GM19193 (cell line): Measurements from ENCODE around the gene ABCA9.

Source experiments
- POLR2A ChIP-seq: IDR thresholded peaks from 4 replicates; pipeline ENCODE4 v1.6.1; 2011; ENCODE audit not compliant: insufficient read depth, insufficient read length; ENCODE audit errors: extremely low read depth

The ABCA9 gene

DNA sequence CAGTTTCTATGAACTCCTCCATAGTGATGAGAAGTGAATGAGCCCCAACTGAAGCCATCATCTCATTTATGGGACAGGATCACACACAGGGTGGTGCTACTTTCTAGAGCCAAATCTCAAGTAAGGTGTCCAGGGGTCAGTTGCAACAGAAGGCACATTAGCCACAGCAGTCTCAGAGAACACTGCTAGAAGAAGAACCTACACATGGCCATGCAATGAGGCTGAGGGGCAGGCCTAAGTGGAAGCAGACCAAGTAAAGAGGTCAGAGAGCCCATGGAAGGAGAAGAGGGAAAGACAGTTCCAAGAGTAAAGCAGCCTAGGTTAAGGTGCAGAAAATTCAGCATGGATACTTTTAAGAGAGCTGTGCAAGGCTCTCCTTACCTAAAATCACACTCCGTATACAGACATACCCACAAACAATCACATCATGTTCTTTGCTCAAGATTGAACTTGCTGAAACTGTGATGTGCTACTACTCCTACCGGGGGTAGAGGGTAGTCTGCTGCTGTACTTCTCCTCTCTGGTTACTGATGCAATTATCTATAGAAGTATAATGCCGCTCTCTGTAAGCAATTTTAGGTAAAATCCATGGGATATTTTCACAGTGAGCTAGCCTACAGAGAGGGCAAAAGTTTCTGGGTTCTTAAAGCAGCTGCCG lies 107.3 kb downstream of the ABCA9 start:
- no peak for TF ChIP-seq POLR2A

DNA sequence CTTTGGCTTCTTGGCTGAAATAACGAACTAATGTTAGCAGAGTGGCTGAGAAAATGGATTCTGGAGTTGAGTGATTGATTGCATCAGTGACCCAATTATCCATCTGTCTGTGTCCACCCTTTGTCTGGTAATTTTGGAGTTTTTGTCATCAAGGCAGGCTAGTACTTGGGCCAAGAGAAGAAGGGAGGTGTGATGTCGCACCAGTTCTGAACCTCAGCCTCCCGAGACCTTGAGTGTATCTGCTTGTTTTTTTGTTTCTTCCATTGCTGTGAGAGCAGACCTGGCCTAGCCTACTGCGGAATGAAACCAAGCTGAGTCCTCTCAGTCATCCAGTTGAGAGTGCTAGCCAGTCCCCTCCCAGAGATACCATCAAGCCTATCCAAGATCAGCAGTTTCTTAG lies 110.0 kb downstream of the ABCA9 start:
- no peak for TF ChIP-seq POLR2A

DNA sequence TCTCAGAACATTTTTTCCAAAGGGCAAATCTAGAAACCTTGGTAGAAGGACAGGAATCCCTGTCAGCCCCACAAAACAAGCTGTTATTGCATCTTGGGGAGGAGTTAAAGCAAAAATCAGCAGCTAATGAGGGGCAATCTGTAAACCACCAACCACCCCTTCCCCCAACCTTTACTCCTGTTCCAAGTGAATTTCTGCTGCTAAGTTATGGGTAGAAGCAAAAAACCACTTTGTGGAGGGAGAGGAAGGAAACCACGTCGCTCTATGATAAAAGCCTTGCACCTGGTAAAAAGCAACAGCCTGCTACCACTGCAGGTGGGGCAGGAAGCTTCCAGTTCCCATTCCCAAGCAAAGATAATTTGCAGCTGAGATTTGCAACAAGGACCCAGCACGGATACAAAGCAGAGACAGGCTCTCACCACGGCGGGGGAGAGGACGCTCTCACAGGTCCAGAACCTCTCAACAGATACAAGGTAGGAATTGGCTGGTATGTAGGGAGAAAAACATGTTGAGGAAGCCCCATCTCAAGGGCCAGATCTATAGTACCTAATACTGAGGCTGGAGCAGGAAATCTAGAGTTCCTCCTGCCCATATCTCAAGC lies 116.2 kb downstream of the ABCA9 start:
- no peak for TF ChIP-seq POLR2A

DNA sequence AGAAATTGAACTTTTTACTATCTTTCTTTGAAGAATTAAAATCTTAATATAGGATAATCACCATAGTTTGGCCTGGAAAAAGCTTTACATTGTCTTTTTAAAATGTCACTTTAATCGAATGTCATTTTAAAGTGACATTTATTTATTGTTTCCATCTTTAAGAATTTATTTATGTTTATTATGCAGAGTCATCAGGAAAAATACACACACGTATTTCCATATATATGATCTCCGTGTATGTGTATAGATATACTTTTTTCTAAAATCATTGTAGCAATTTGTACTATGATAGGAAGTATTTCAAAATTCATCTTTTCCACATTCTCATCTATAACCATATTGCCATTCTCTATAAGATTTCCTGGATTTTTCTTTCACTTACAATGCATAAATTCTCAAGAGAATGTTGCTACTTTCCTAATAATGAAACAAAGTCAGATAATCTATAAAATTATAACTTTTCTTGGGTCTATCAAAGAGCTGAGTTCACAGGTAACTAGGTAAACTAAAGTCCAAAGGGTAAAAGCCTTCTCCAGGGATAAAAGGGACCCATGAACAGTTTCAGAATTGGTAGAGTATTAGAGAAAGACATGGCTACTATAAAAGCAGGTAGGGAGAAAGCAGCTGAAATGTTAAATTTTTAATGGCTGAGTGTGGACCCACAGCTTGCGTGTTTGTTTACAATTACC lies 117.5 kb downstream of the ABCA9 start:
- no peak for TF ChIP-seq POLR2A

DNA sequence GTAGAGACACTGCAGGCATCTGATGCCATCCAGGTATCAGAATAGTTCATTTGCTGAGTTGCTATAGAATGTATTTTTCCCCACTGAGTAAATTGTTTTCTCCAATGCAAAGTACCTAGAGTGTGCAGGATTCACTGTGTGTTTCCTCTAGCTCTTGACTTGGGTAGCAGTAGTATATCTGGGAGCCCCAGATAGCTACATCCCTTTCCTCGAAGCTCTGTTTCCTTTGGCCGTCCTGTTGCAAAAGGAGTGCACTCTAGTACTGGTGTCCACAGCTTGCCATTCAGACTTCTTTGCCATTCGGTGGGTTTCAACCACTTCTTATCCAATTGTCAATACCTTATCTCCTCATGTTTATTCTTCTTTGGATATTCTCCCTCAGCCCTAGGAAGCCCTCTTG lies 118.3 kb downstream of the ABCA9 start:
- TF ChIP-seq POLR2A, result no peak

DNA sequence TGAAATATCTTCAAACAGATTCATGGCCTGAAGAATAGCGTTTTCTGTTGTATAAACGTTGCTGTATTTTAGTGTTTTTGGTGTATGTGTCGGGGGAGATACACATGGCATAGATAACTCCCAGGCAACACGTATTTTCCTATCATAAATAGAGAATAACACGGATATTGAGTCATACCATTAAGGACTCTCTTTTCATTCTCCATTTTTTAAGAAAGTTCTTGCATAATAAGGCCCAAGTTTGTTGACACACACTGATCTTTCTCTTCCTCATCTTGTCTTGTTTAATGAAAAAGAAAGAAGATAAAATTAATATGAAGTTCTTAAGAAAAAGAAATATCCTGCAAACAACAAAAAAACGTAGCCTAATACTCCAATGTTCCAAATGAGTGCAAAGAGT lies 119.0 kb downstream of the ABCA9 start:
- TF ChIP-seq POLR2A, result no peak

DNA sequence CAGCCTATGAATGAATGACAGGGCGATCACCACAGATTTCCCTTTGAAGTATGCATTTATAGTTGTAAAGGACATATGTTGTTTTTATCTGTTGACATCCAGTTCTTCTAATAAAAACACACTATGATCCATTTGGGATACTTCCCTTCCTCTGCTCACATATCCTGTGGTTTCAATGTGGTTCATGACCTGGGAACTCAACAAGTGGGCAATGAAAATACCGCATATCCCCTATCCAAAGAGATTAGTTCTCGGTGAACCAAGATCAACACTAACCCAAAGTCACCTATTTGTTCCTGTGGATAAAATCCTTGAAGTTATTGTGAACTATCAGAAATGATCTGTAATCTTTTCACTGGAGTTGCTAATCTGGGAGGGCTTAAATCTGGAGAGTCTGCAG lies 121.5 kb downstream of the ABCA9 start:
- no peak for TF ChIP-seq POLR2A

DNA sequence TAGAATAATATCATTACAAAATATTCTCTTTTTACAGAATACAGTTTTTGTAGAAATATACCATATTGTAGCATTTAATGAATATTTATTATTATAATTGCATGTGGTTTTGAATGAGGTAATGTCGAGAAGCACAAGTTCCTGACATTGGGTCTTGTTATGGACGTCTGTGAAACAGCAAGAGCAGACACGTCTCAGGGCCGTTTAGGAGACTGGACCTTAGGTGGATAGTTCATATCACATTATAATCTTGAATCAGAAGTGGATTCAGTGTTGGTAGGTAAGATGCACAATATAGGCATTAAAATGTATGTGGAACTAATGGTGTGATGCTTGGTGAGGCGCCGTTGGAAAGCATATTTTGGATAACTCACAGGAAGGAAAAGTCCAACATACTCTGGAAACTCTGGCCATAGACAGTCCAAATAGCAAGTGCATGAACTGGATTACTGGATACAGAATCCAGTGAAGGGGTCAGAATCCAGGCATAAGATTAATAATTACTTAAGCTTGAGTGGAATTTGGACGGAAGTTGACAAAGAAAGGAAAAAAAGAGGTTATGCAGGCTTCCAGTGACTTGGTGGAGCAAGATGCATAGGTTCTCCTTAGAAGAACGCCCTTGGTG lies 122.7 kb downstream of the ABCA9 start:
- no peak for TF ChIP-seq POLR2A

DNA sequence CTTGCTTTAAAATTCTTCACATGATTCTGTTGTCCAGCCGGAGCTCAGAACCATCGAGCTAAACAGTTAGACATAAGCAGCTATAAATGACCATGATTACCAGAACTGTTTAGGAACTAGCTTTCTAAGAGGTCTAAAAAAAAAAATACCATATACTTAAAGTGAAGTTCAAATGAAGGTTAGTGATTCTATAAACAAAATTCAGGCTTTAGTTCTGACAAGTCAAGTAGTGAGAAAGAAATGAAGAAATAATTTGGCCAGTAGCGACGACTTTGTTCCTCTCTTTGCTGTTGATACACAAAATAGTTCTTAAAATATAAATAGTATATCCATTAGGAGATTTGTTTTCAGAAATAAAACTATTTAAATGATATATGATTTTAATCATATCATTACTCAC lies 133.2 kb downstream of the ABCA9 start:
- no peak for TF ChIP-seq POLR2A

DNA sequence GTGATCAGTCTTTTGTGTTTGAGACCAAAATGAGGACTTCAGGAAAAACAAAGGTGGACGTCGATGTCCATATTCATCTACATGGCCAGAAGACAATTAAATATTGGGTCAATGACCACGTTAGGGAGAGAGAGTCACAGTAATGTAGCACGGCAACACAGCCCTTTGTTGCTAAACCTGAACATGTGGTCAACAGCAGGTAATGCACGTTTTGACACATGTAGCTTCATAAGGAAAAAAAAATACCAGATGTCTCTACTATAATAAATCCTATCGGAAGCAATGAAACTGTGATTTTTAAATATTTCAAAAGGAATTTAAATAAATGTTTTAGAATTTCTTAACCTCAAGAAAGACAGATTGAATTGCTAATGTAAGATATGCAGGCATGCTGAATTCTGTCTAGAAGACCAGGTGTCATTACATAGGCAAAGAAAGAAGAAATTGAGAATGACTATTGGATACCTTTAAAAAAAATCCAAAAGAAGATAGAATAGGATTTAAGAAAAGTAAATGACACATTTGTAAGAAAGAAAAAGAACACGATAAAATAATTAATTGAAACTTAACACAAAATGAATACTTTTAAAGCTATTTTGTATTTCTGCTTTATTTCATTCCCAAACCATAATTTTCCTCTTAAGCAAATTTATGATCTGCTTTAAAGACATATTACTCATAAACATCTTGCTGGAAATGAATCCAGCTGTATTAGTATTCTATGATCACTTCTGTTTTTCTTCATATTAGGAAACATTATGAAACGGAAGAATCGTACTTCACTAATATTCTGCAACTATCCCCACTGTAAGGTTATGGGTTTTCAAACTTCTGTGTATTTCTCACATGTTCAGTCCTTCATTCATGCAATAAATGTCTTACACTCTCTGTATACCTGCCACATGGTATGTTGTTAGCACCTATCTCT lies 135.7 kb downstream of the ABCA9 start:
- TF ChIP-seq POLR2A, result no peak
